HK-2 (cell line): ENCODE measurements around the gene PRTN3.
"Not testable (repeated sequence)": the region's sequence is repeated elsewhere in the genome, so short reads cannot be mapped to it uniquely, and the experiment has no call there.

ENCODE experiments used
- DNase-seq: peaks from one replicate; pipeline ENCODE4 v3.0.0-alpha.2; 2018; ENCODE audit not compliant: unreplicated experiment

PRTN3 gene

GRCh38 chr19:815775-816499 is 24.9 kb upstream of the PRTN3 start:
- DNase-seq, result no peak

DNA sequence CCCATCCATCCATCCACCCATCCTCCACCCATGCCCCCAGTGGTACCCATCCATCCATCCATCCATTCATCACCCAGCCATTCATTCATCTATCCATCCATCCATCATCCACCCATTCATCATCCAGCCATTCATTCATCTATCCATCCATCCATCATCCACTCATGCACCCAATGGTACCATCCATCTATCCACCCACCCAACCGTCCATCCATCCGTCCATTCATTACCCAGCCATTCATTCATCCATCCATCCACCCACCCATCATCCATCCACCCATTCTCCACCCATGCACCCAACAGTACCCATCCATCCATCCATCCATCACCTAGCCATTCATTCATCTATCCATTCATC is 24.3 kb upstream of the PRTN3 start:
- DNase-seq, result no peak

- DNase-seq, result not testable (repeated sequence)
Measured at GRCh38 chr19:820212-820611, 20.6 kb upstream of the PRTN3 start.

DNA sequence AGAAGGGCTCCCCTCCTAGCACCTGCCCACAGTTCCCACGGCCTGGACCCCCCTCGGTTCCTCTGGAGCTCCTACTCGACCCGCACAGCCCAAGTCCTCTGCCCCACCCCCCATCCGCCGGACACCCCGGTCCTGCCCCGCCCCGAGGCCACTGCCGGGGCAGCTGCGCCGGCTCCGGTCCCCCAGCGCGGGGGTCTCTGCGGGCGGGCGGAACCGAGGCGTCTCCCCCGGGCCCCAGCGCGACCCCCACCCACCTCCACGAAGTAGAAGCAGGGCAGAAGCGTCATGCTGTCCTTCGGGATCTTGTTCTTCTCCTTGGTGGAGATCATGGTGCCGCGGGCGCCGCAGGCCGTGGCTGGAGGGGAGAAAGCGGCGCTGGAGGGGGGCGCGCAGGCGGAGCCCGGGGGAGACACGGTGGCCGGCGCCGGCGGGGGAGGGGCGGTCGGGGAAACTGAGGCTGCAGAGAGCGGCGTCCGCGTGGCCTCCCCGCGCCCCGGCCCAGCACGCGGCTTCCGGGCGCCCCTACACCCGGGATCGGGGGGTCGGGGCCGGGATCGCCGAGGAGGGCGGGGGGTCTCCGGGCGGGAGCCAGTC is 19.5 kb upstream of the PRTN3 start:
- DNase-seq, result no peak

GRCh38 chr19:821825-822503 is 18.8 kb upstream of the PRTN3 start, which contains the start of gene PLPPR3:
PLPPR3 (minus strand) TSS chr19:821955; CDS start chr19:821559, 396 bp downstream.
- DNase-seq, result no peak

DNA sequence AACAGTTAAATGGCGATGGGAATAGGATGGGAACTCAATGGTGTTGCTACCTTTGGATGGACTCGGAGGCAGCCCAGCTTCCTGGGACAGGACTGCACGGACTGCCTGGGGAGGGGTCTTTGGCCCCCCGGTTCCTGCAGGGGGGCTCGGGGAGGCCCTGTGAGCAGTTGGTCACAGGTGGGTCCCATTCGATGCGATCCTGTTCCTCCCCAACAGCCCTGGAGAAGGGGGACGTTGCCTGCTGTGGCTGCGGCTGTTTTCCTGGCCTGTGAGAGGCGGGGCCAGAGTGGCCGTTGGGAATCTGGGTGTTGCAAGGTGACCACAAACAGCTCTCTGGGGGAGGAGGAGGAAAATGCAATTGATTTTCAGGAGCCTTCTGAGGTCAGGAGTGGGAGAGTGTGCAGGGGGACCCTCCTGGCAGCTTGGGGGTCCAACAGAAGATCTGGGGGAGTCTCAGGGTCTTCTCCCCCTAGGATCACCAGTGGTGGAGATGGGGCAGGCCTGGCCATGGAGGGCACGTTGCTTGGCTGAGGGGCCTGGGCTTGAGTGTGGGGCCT is 17.2 kb upstream of the PRTN3 start:
- DNase-seq, result peak; percentile 49

- no peak for DNase-seq
Measured at GRCh38 chr19:824885-825284, 15.9 kb upstream of the PRTN3 start.

DNA sequence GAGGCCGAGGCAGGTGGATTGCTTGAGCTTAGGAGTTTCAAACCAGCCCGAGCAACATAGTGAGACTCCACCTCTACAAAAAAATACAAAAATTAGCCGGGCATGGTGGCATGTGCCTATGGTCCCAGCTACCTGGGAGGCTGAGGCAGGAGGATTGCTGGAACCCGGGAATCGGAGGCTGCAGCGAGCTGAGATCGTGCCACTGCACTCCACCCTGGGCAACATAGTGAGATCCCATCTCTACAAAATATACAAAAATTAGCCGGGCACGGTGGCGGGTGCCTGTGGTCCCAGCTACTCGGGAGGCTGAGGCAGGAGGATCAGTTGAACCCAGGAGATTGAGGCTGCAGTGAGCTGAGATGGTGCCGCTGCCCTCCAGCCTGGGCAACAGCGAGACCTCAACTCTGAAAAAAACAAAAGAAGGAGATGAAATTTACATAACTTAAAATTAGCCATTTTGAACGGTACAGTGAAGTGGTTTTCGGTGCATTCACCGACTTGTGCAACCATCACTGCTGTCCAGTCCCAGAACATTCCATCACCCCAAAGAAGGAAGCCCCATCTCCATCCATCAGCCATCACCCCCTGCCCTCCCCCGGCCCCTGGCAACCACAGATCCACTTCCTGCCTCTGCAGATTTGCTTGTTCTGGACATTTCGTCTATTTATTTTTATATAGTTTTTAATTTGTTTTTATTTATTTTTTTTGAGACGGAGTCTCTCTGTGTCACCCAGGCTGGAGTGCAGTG is 14.7 kb upstream of the PRTN3 start:
- DNase-seq, result no peak

DNA sequence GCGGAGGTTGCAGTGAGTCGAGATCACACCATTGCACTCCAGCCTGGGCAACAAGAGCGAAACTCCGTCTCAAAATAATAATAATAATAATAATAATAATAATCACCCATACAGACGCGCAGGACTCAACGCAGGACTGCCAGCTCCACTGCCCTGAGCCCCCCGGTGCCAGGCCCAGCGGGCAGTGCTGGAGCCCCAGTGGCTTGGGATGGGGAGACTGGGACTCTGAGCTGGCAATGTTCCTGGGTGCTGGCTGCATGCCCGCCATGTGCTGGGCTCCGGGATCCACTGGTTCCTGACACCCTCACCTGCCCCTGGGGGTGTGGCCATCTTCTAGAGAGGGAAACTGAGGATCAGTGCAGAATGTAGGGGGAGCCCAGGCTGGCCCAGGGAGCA is 13.5 kb upstream of the PRTN3 start:
- DNase-seq, result no peak

GRCh38 chr19:827710-828321 is 13.0 kb upstream of the PRTN3 start, which contains the start of gene AZU1:
AZU1 (plus strand) TSS chr19:827837; CDS start chr19:827847, 10 bp downstream.
- DNase-seq, result no peak

DNA sequence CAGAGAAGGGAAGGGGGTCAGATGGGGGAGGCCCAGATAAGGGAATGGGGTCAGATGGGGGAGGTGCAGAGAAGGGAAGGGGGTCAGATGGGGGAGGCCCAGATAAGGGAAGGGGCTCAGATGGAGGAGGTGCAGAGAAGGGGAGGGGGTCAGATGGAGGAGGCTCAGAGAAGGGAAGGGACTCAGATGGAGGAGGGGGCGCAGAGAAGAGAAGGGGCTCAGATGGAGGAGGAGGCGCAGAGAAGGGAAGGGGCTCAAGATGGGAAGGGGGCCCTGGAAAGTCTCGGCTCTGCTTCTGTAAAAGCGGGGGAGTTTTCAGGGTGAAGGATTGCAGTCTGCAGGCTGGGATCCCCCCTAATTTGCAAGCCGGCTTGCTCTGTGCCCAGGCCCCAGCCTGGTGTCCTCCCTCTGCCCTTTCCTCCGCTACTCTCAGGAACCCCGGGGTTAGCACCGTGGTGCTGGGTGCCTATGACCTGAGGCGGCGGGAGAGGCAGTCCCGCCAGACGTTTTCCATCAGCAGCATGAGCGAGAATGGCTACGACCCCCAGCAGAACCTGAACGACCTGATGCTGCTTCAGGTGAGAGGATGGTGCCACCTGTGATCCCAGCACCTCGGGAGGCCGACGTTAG is 11.6 kb upstream of the PRTN3 start:
- DNase-seq, result no peak

GRCh38 chr19:831407-832369 is 9.1 kb upstream of the PRTN3 start:
- no peak for DNase-seq

- DNase-seq, result no peak
Measured at GRCh38 chr19:834216-834615, 6.6 kb upstream of the PRTN3 start.

GRCh38 chr19:835210-835810 is 5.5 kb upstream of the PRTN3 start:
- DNase-seq, result no peak

GRCh38 chr19:842802-843179 is 2.0 kb downstream of the PRTN3 start:
- not testable (repeated sequence) for DNase-seq

- DNase-seq, result peak; percentile 43
Measured at GRCh38 chr19:843180-843835, 2.5 kb downstream of the PRTN3 start.

GRCh38 chr19:843836-844545 is 3.2 kb downstream of the PRTN3 start:
- DNase-seq, result no peak

DNA sequence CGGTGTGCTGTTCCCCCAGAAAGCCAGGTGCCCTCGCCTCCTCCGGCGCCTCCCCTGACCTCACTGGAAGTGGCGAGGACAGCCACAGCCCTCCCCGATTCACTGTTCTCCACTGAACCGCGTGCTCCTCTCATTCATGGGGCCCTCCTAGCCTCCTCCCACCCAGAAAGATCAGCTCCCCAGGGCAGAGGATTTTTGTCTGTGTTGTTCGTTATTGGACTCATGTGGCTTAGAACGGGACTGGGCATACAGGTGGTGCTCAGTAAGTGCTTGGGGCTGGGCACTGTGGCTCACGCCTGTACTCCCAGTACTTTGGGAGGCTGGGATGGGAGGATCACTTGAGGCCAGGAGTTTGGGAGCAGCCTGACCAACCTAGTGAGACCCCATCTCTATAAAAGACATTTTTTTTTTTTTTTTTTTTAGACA is 3.8 kb downstream of the PRTN3 start:
- DNase-seq, result no peak
